HG02852 (cell line): ENCODE measurements around the gene FLNA.

Experiments
- ATAC-seq: cut with Tn5 transposase; IDR thresholded peaks from one replicate; pipeline ENCODE4 v1.9.1; 2021; ENCODE audit warnings: mild to moderate bottlenecking, moderate library complexity; ENCODE audit not compliant: unreplicated experiment

The FLNA gene

DNA sequence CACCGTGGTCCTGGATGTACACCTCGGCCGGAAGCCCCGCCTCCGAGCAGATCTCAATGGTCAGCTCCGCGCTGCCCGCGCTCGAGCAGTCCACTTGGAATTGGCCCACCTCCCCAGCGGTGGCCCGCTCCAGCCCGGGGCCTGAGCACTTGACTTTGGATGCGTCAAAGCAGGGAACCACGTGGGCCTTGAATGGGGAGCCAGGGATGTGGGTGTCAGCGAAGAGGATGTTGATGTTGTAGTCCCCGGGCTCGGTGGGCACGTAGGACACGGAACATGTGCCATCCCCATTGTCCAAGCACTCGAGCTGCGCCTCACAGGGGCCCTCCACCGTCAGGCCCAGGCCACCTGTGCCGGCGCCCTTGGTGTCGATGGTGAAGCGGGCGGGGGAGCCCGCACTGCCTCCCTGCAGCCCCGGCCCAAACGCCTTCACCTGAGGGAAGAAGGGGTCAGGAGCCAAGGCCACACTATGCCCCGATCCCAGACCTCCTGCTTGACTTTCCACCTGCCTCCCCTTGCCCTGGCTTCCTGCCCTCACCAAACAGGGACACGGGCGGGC, 14.2 kb downstream of the FLNA start:
- no peak for ATAC-seq

- no peak for ATAC-seq
These were observed 14.9 kb downstream of the FLNA start for GRCh38 chrX:154359362-154360154.

DNA sequence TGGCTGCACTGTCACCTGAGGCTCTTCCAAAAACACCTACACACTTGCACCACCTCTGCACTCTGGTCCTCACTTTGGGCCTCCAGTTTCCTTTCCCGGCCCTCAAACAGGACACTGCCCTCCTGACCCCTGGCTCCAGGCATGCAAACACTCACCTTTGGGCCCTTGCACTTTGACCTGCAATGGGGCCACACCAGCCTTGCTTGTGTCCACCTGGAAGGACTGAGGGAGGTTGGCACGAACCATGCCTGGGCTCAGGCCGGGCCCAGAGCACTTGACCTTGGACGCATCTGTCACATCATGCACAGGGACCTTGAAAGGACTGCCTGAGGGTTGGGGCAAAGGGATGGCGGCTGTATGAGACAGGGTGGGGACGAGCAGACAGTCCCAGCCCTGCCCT, 15.6 kb downstream of the FLNA start:
- ATAC-seq, result no peak

- ATAC-seq, result no peak
These were observed 16.4 kb downstream of the FLNA start for GRCh38 chrX:154358011-154358410.

- ATAC-seq, result no peak
These were observed 17.2 kb downstream of the FLNA start for GRCh38 chrX:154357205-154357604.

DNA sequence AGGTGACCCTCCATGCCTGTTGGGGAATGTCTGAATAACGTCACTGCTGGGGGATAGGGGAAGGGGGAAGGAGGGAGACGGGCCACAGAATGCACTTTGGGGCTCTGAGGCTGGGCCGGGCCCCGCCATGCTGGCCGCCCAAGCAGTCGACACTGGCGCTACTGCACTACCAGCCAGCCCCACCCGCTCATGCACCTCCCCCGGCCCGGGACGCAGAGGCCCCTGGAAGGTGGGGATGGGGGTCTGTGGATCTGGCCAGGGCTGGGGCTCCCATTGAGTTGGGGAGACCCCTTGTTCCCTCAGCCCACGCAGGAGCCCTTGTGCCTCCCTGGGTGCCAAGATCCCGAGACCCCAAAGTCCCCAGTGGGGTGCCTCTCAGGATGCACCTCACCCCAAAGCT, 17.8 kb downstream of the FLNA start:
- no peak for ATAC-seq

- no peak for ATAC-seq
These were observed 18.7 kb downstream of the FLNA start for GRCh38 chrX:154355776-154356140.

DNA sequence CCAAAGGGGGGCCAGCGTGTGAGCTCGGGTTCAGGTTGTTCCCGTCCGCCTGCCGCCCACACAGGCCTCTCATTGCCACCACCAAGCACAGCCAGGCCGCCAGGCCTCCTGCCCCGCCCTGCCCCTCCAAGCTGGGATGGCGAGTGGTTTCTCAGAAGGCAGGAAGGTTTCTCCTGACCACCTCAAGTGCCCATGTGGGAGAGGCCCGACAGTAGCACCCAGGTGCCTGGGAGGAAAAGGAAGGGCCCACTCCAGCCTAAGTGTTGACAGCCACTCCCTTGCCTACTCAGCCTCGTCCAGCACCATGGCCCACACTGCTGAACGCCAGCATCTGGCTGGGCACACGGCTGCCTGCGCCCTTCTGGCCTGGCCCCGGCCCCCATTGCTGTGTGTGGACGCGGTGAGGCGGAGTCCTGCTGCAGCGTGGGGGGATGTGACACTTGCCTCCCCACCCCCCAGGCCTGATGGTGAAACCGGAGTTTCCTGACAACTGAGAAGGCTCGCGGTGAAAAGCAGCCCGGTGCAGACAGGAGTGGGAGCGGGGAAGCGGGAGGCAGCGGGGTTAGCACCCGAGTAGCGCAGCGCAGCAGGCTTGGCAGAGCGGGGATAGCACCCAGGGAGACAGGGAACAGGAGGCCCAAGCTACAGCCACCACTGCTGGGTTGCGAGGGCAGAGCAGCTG, 19.2 kb downstream of the FLNA start:
- ATAC-seq, result no peak

- ATAC-seq, result no peak
These were observed 19.9 kb downstream of the FLNA start for GRCh38 chrX:154354516-154354915.

- ATAC-seq, result no peak
These were observed 20.4 kb downstream of the FLNA start for GRCh38 chrX:154354013-154354412.

GRCh38 chrX:154353172-154353843, 21.1 kb downstream of the FLNA start:
- no peak for ATAC-seq

- no peak for ATAC-seq
These were observed 22.0 kb downstream of the FLNA start for GRCh38 chrX:154352466-154352865.

GRCh38 chrX:154352012-154352401, 22.4 kb downstream of the FLNA start:
- no peak for ATAC-seq

DNA sequence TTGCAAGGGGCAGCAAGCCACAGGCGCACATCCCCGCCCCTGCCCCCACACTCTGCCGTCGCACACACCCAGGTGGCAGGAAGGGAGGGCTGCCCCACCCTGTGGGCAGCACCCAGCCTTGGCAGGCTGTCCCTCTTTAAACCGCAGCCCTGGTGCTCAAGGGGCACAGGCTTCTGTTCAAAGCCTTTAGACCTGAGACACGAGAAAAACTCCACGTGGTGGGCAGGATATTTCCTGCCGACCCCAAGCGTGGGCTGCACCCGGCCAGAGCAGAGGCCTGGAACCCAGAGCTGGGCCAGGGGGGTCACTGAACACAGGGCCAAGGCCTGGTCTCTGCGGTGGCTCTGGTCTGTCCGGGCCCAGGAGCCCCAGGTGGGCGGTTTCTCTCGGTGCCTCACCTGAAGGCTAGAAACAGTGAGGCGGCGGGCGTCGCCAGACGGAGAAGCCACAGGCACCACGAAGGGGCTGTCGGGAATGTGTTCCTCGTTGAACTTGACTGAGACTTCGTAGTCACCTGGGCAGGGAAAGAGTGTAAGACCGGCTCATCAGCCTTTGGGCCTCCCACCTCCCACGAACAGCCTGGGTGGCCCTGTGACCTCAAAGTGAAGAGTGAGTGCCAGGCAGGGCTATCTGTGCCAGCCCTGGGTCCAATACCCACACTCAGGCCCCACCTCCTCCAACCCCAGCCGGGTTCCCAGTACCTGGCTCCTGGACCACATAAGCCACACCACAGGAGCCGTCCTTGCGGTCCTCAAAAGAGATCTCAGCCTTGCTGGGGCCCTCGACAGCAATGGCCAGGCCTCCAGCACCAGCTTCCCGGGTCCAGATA, 23.0 kb downstream of the FLNA start:
- ATAC-seq, result no peak

DNA sequence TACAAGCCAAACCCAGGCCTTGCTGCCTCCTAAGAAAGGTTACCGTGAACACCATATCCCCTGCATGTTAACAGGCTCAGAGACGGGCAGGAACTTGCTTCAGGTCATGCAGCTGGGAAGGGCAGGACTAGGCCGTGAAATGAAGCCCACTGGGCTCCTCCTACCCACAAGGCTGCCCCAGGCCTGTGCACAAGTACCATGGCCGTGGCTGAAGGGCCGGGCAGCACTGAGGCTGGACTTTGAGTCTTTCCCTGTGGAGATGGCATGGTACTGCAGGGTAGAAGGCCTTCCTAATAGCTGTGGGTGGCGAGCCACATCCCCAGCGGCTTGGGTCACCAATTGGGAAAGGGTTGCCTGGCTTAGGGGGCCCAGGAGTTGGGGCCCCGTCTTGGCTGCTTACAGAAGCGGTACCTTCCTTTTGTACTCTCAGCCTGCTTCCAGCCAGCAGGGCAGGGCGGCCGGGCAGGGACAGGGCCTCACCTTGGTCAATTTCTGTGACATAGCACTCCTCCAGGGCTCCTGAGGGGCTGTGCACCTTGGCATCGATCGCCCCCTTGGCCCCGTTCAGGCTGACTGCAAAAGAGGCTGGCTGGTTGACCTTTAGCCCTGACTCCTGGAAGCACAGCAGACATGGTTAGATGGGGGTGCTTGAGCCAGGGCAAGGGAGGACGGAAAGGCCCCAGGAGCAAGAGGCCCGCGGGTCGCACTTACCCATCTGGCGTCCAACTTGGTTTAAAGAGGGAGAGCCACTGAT, 23.8 kb downstream of the FLNA start:
- ATAC-seq, result no peak

DNA sequence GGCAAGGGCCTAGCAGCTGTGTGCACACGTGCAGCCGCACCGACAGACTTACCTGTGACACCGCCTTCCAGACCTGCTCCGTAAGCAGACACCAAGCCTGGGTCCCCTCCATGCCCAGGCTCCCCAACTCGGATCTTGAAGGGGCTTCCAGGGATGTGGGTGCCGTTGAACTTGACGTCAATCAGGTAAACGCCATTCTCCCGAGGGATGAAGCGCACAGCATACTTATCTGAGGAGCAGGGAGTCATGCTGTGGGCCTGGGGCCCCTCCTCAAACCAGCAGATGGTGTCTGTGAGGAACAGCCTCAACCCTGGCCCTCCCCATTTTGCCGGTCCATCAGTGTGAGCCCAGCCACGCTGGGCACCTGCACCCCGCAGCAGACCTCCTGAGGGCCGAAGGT, 24.5 kb downstream of the FLNA start:
- ATAC-seq, result no peak

DNA sequence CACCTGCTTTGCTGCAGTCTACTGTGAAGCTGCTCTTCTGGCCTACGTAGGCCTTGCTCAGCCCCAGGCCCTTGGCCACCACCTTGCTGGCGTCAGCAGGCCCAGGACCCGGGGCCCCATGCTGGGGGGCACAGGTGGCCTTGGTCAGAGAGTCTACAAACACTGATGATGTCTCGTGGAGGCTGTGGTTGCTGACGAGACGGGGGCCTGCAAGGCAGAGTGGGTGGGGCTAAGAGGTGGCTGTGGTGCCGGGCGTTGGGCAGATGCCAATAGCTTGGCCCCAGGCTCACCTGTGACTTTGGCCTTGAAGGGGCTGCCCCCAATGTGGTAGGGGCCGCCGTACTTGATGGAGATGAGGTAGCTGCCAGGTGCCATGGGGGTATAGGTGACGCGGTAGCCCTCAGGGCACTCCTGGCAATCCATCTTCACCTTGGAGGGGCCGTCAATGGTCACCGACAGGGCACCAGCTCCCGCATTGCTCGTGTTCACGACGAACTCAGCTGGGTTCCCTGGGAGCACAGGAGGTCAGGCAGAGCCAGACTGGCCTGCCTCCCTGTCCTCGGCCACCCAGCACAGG, 25.0 kb downstream of the FLNA start:
- ATAC-seq, result no peak

GRCh38 chrX:154348646-154349358, 25.6 kb downstream of the FLNA start:
- ATAC-seq, result no peak

- ATAC-seq, result no peak
These were observed 26.3 kb downstream of the FLNA start for GRCh38 chrX:154348114-154348531.
